Measurements from ENCODE around the gene GPR139. TPM values are rescaled to one million over a fixed set of nuclear protein-coding genes. Genes with fewer than 3 reads are reported as not detected.

Gene GPR139
- total RNA-seq, 1 experiment from 2014 or later: not detected

GRCh38 chr16:20020083-20020482 is 53.6 kb downstream of the GPR139 start:
- intact Hi-C loops (cut with micrococcal nuclease; ENCODE audit: unreplicated experiment): no loop called here
- no peak overlapping the region for H3K4me3 ChIP-seq
- ChIA-PET CTCF (no interaction called here), POLR2A (ENCODE audit: unreplicated experiment) (no interaction called here)
- no peak overlapping the region for H3K27ac ChIP-seq
- no TSS peak for BruUV-seq (replicated peaks)
- H3K9me3 ChIP-seq (ENCODE audit: insufficient read depth, low read depth): no peaks in the 10 kb centered on the region
- no peaks in the 10 kb centered on the region for H3F3A ChIP-seq (ENCODE audit: insufficient read depth, low read depth)
- no peaks in the 10 kb centered on the region for H3K4me1 ChIP-seq (replicated peaks; ENCODE audit: insufficient read depth)
- no peak for DNase-seq
- no peaks in the 10 kb centered on the region for H3K36me3 ChIP-seq (ENCODE audit: low read depth)
- no peak for TF ChIP-seq EZH2 (IDR thresholded peaks at IDR 0.05; ENCODE audit: low read depth)
- no peak for TF ChIP-seq CTCF (conservative IDR thresholded peaks at IDR 0.05)
- 0 out of 2 replicates have a peak, but pooled peaks cover 3% of the 10 kb centered on the region for H3K9me2 ChIP-seq (ENCODE audit: insufficient read depth)
- H4K20me1 ChIP-seq (ENCODE audit: insufficient read depth): no peaks in the 10 kb centered on the region; the same call in 1 of the 2 replicates
- no peaks in the 10 kb centered on the region for H3K27me3 ChIP-seq (ENCODE audit: insufficient read depth, low read depth)
- no peak overlapping the region for H3K4me2 ChIP-seq
- H3K79me2 ChIP-seq (ENCODE audit: low read depth): no peaks in the 10 kb centered on the region
- H2AFZ ChIP-seq: no peak overlapping the region

GRCh38 chr16:20016234-20016633 is 57.5 kb downstream of the GPR139 start:
- 0 out of 2 replicates have a peak, but pooled peaks cover 3% of the 10 kb centered on the region for H3K27me3 ChIP-seq (ENCODE audit: insufficient read depth, low read depth)
- no peak overlapping the region for H3K4me3 ChIP-seq
- intact Hi-C loops (cut with micrococcal nuclease; ENCODE audit: unreplicated experiment): no loop called here
- POLR2A ChIA-PET (ENCODE audit: unreplicated experiment): no interaction called here
- no peaks in the 10 kb centered on the region for H3K9me2 ChIP-seq (ENCODE audit: insufficient read depth)
- BruUV-seq (replicated peaks): no TSS peak
- H3K36me3 ChIP-seq (ENCODE audit: low read depth): no peaks in the 10 kb centered on the region
- no peak overlapping the region for H3K27ac ChIP-seq
- no peak for DNase-seq
- H3F3A ChIP-seq (ENCODE audit: insufficient read depth, low read depth): no peaks in the 10 kb centered on the region
- H3K79me2 ChIP-seq (ENCODE audit: low read depth): no peaks in the 10 kb centered on the region
- TF ChIP-seq CTCF (conservative IDR thresholded peaks at IDR 0.05) (no peak), EZH2 (IDR thresholded peaks at IDR 0.05; ENCODE audit: low read depth) (no peak)
- no peak overlapping the region for H2AFZ ChIP-seq
- H4K20me1 ChIP-seq (ENCODE audit: insufficient read depth): no peaks in the 10 kb centered on the region
- CTCF ChIA-PET: no interaction called here
- H3K9me3 ChIP-seq (ENCODE audit: insufficient read depth, low read depth): no peaks in the 10 kb centered on the region
- no peak overlapping the region for H3K4me2 ChIP-seq
- H3K4me1 ChIP-seq (replicated peaks; ENCODE audit: insufficient read depth): no peaks in the 10 kb centered on the region

- POLR2A ChIA-PET (ENCODE audit: unreplicated experiment): no interaction called here
- no peak overlapping the region for H3K27ac ChIP-seq
- BruUV-seq (replicated peaks): no TSS peak
Observed at GRCh38 chr16:20004931-20005330, 68.8 kb downstream of the GPR139 start.

More at GRCh38 chr16:20004931-20005330, 68.8 kb downstream of the GPR139 start:
- H3K36me3 ChIP-seq (ENCODE audit: low read depth): no peaks in the 10 kb centered on the region
- peaks cover 48% of the 10 kb centered on the region for H3K27me3 ChIP-seq (ENCODE audit: insufficient read depth, low read depth)
- no peaks in the 10 kb centered on the region for H3F3A ChIP-seq (ENCODE audit: insufficient read depth, low read depth)
- CTCF ChIA-PET: no interaction called here
- no peaks in the 10 kb centered on the region; the same call in 1 of the 2 replicates for H4K20me1 ChIP-seq (ENCODE audit: insufficient read depth)
- no peaks in the 10 kb centered on the region for H3K79me2 ChIP-seq (ENCODE audit: low read depth)
- H3K4me3 ChIP-seq: no peak overlapping the region
- intact Hi-C loops (cut with micrococcal nuclease; ENCODE audit: unreplicated experiment): no loop called here
- DNase-seq: no peak
- TF ChIP-seq EZH2 (IDR thresholded peaks at IDR 0.05; ENCODE audit: low read depth): no peak
- TF ChIP-seq CTCF (conservative IDR thresholded peaks at IDR 0.05): no peak; the same call in 1 of the 2 replicates
- H3K9me2 ChIP-seq (ENCODE audit: insufficient read depth): no peaks in the 10 kb centered on the region
- H3K9me3 ChIP-seq (ENCODE audit: insufficient read depth, low read depth): no peaks in the 10 kb centered on the region
- H3K4me1 ChIP-seq (replicated peaks; ENCODE audit: insufficient read depth): no peaks in the 10 kb centered on the region
- H3K4me2 ChIP-seq: no peak overlapping the region
- no peak overlapping the region for H2AFZ ChIP-seq
